ENCODE data around the gene CGB2. TPM values are rescaled to one million over a fixed set of nuclear protein-coding genes. Genes with fewer than 3 reads are reported as not detected.

CGB2 gene
- total RNA-seq, 1 experiment from 2014 or later = 0.77 TPM

DNA sequence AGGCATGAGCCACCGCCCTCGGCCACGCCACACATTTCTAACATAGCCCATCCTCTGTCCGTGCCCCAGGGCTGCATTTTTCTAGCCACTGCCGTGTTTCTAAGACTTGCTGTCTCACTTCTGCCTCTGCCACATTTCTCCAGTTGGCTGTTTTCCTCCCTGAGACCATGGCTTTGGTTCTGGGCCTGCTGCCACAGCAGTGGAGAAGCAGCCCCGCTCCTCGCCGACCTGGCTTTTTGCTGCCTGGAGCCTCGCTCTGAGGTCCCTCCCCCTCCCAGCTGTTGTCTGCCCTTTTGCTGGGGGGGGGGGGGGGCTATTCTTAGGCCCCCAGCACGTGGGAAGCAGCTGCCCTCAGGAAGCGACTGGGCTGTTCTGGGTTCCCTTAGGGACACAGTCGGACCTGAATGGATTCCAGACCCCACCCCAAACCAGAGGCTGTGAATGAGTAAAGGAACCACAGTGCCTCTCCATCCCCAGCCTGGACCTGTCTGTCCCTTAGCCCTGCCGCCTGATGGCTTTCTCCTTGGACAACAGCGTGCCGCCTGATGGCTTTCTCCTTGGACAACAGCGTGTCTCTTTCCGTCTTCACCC, 41.9 kb upstream of the CGB2 start:
- Histone ChIP-seq H3K9ac (ENCODE audit: extremely low read depth, insufficient read length, low read length) (no peak overlapping the region), H2AFZ (ENCODE audit: low read length) (no peak overlapping the region), H2AK5ac (ENCODE audit: insufficient read length, low read length) (no peak overlapping the region), H4K20me1 (ENCODE audit: control insufficient read depth, insufficient read depth, insufficient read length) (no peaks in the 10 kb centered on the region), H3K56ac (ENCODE audit: insufficient read length, low read depth, low read length) (no peak overlapping the region), H3K27ac (ENCODE audit: insufficient read length, low read depth, low read length) (no peak overlapping the region), H3K23me2 (ENCODE audit: insufficient read length, low read depth, low read length, poor library complexity, severe bottlenecking) (peaks cover 8% of the 10 kb centered on the region), H3K18ac (ENCODE audit: insufficient read length, low read depth, low read length) (no peak overlapping the region), H3T11ph (ENCODE audit: low read length) (no peak overlapping the region), H4K5ac (ENCODE audit: insufficient read length, low read depth, low read length) (no peak overlapping the region), H3K9me3 (ENCODE audit: control insufficient read depth, low read depth, low read length) (no peaks in the 10 kb centered on the region), H4K8ac (replicated peaks; ENCODE audit: insufficient read length, low read depth, low read length) (no peak overlapping the region), H2BK5ac (ENCODE audit: insufficient read length, low read length) (no peak overlapping the region), H3K79me1 (ENCODE audit: insufficient read depth, low read depth, low read length, poor library complexity, severe bottlenecking) (no peaks in the 10 kb centered on the region), H4K91ac (ENCODE audit: insufficient read length, low read depth, low read length) (no peak overlapping the region), H3K4ac (ENCODE audit: low read depth, low read length) (no peak overlapping the region), H3K23ac (ENCODE audit: insufficient read length, low read depth, low read length) (no peak overlapping the region), H3K4me1 (ENCODE audit: insufficient read depth, low read length) (no peaks in the 10 kb centered on the region; the same call in 1 of the 2 replicates), H2BK120ac (ENCODE audit: low read depth, low read length, poor library complexity, severe bottlenecking) (no peak overlapping the region), H2BK15ac (ENCODE audit: low read depth, low read length) (no peak overlapping the region), H3K4me2 (ENCODE audit: insufficient read depth, insufficient read length, low read length) (no peak overlapping the region), H3K27me3 (ENCODE audit: insufficient read depth, low read length) (no peaks in the 10 kb centered on the region), H2BK12ac (ENCODE audit: insufficient read length, low read depth, low read length) (no peak overlapping the region), H3K79me2 (ENCODE audit: insufficient read depth, low read length) (peaks cover 5% of the 10 kb centered on the region; the same call in 1 of the 2 replicates), H2BK20ac (ENCODE audit: low read depth, low read length, poor library complexity, severe bottlenecking) (no peak overlapping the region), H3K14ac (ENCODE audit: insufficient read depth, low read length) (no peak overlapping the region)
- no peak for TF ChIP-seq CTCF (conservative IDR thresholded peaks at IDR 0.05)
- WGBS (ENCODE audit: extremely low coverage, insufficient read length, low lambda C conversion rate) = no CpG with 5 or more reads among the region's 17 CpGs
- Mint-ChIP-seq H3K9me3 (no peaks in the 10 kb centered on the region), H3K27ac (peak overlapping the region in 2 of 3 experiments; percentile 32 to 47; a peak in 2 of 7 replicates), H3K27me3 (ENCODE audit: low read depth) (no peaks in the 10 kb centered on the region), H3K4me1 (peaks cover 25 to 30% of the 10 kb centered on the region in 2 experiments), H3K36me3 (ENCODE audit: insufficient read depth in 1 of 3, low read depth in 3 of 3) (peaks cover 20 to 52% (median 51%) of the 10 kb centered on the region in 3 experiments), H3K4me3 (peak overlapping the region; percentile 2 to 16; a peak in 2 of 5 replicates)
- no peak for DNase-seq

All from H9 (cell line).